Transverse colon (tissue), 4 donors: ENCODE results near the gene IRAK4. TPM values are rescaled to one million over a fixed set of nuclear protein-coding genes. Genes with fewer than 3 reads are reported as not detected.

Experiments used
- DNase-seq: peaks from one replicate; pipeline ENCODE4 v3.0.0-alpha.2; 2019
- H3K27ac ChIP-seq, 4 donors: fragments of 200-600 bp; sonication (generic); 2 replicates each; pipeline ENCODE4 v1.5.1; 2016 to 2018; ENCODE audit warnings: inconsistent platforms in 4 of 4
- H3K27me3 ChIP-seq: fragments of 200-600 bp; sonication (generic); 2 replicates; pipeline ENCODE4 v1.5.1; 2017; ENCODE audit warnings: inconsistent platforms
- H3K36me3 ChIP-seq, 4 donors: fragments of 200-600 bp; sonication (generic); 2 replicates each; pipeline ENCODE4 v1.5.1; 2017 to 2019; ENCODE audit warnings: inconsistent platforms in 4 of 4
- H3K4me1 ChIP-seq, 4 donors: fragments of 200-600 bp; sonication (generic); 2 replicates each; pipeline ENCODE4 v1.5.1; 2017 to 2020; ENCODE audit warnings: inconsistent platforms in 4 of 4
- H3K4me3 ChIP-seq, 4 donors: fragments of 200-600 bp; sonication (generic); 1 replicate in 1 of 4; 2 replicates in 3 of 4; pipeline versions ENCODE4 v1.5.1 to v1.6.1; 2017 to 2019; ENCODE audit warnings: inconsistent platforms in 4 of 4
- H3K9me3 ChIP-seq, 2 donors: fragments of 200-600 bp; sonication (generic); 2 replicates each; pipeline ENCODE4 v1.5.1; 2017 to 2019; ENCODE audit warnings: inconsistent platforms in 2 of 2
- EP300 ChIP-seq: sonication (generic); formaldehyde crosslinking; IDR thresholded peaks from one replicate; pipeline ENCODE4 v1.6.1; 2017; ENCODE audit warnings: antibody characterized with exemption, low read depth
- POLR2A ChIP-seq: fragments of 450-650 bp; IDR thresholded peaks from one replicate; pipeline ENCODE4 v1.6.1; 2016; ENCODE audit warnings: antibody characterized with exemption, mild to moderate bottlenecking, moderate library complexity
- POLR2AphosphoS5 ChIP-seq, 3 donors: sonication (generic); formaldehyde crosslinking; IDR thresholded peaks; one replicate each; pipeline ENCODE4 v1.6.1; 2016; ENCODE audit warnings: antibody characterized with exemption in 3 of 3
- WGBS, 2 donors: methylation state at CpG; one replicate each; pipeline ENCODE4 v1.1.5; 2018; ENCODE audit warnings: low coverage in 1 of 2; 5-methylcytosine and 5-hydroxymethylcytosine counted together
- in situ Hi-C, 4 donors: fragments of 200-750 bp; cut with MboI; loops; one replicate each; pipeline versions ENCODE4 v1.15.0 to v1.15.1; 2017; ENCODE audit warnings: low sequenced_read_pairs in 3 of 4, low pct_ligation_motif_present in 1 of 4, low pct_unique_long_range_greater_than_20kb in 1 of 4
- intact Hi-C: fragments of 100-400 bp; cut with DNase I; formaldehyde crosslinking; loops from one replicate; pipeline ENCODE4 v1.15.1; 2023; ENCODE audit warnings: low total_unique reads
- total RNA-seq, 4 donors: library from RNA; depleted of rRNA; stranded (reverse); fragments of >200 nt; gene quantifications; one replicate each; pipeline ENCODE4 v1.1.0, GENCODE V29; 2016
- TF ChIP-seq, protein P1 (sequence below), 5 experiments: fragments of 200-600 bp in 3 of 5; fragments of 450-650 bp in 2 of 5; sonication (generic) in 3 of 5; IDR thresholded peaks; 1 replicate in 2 of 5; 2 replicates in 3 of 5; pipeline ENCODE4 v1.5.1; 2016 to 2017; ENCODE audit warnings: antibody characterized with exemption in 5 of 5, inconsistent platforms in 3 of 5, mild to moderate bottlenecking in 2 of 5, moderate library complexity in 1 of 5

The IRAK4 gene
- total RNA-seq, result 10 to 100 TPM in 3 of 4 donors, 1 to 10 TPM in 1; 6.6 to 39.7 (median 19.0) TPM

GRCh38 chr12:43758728-43759563 is at the start of gene IRAK4, which contains the start of gene PUS7L:
TSS of gene IRAK4 (plus strand) at chr12:43758951. CDS start at chr12:43768112, 9,161 bp downstream.
TSS of gene PUS7L (minus strand) at chr12:43758790. CDS start at chr12:43755245, 3,545 bp downstream.
- TF ChIP-seq, protein P1, sequence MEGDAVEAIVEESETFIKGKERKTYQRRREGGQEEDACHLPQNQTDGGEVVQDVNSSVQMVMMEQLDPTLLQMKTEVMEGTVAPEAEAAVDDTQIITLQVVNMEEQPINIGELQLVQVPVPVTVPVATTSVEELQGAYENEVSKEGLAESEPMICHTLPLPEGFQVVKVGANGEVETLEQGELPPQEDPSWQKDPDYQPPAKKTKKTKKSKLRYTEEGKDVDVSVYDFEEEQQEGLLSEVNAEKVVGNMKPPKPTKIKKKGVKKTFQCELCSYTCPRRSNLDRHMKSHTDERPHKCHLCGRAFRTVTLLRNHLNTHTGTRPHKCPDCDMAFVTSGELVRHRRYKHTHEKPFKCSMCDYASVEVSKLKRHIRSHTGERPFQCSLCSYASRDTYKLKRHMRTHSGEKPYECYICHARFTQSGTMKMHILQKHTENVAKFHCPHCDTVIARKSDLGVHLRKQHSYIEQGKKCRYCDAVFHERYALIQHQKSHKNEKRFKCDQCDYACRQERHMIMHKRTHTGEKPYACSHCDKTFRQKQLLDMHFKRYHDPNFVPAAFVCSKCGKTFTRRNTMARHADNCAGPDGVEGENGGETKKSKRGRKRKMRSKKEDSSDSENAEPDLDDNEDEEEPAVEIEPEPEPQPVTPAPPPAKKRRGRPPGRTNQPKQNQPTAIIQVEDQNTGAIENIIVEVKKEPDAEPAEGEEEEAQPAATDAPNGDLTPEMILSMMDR (IDR thresholded peaks at IDR 0.05), result peak in 4 of 5 experiments; percentile 25 to 60 (median 46)
- TF ChIP-seq EP300 (no peak), POLR2AphosphoS5 (IDR thresholded peaks at IDR 0.05) (peak; percentile 56 to 89 (median 88)), POLR2A (peak; percentile 91)
- in situ Hi-C loops, result loop anchor here in 1 of 4 donors (5.0 kb wide), 1 partner anchor 48 kb away; the partner anchor contains the start of gene TWF1
- intact Hi-C loops, result no loop called here
- Histone ChIP-seq H3K9me3 (no peaks in the 10 kb centered on the region), H3K4me3 (peak within 1 kb of the TSS; percentile 42 to 93 (median 70)), H3K36me3 (no peaks in the 10 kb centered on the region), H3K27me3 (no peaks in the 10 kb centered on the region), H3K27ac (peak within 1 kb of the TSS; percentile 91 to 97 (median 94)), H3K4me1 (peaks cover 5 to 49% (median 25%) of the 10 kb centered on the region in 4 donors)
- peak; percentile 97 for DNase-seq
- WGBS, 2 donors, result 0% methylated on average over 2 to 41 of the region's 54 CpGs

DNA sequence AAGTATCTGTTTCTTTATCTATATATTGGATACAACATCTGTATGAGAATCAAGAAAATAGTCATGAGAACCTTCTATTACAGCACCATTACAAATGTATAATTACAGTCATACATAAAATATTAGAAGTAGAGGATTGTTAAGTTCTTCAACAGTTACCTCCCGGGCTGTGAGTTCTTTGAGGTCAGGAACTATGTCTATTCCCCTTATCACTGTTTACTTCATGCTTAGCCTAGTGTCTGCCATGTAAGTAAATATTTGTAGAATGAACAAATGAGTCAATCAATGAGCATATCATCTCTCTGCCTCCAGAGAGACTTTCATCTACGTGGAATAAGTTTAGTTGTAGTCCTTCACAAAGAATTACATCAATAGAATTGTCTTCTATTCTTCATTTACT is 47.4 kb upstream of the IRAK4 start:
- H3K4me1 ChIP-seq, result no peaks in the 10 kb centered on the region
- H3K4me3 ChIP-seq, result no peak overlapping the region
- intact Hi-C loops, result no loop called here
- in situ Hi-C loops, result no loop called here
- TF ChIP-seq EP300 (no peak), POLR2AphosphoS5 (IDR thresholded peaks at IDR 0.05) (no peak), POLR2A (no peak)
- TF ChIP-seq, protein P1 (IDR thresholded peaks at IDR 0.05), result no peak
- no peaks in the 10 kb centered on the region for H3K36me3 ChIP-seq
- DNase-seq, result no peak
- H3K9me3 ChIP-seq, result no peaks in the 10 kb centered on the region
- H3K27ac ChIP-seq, result no peak overlapping the region
- H3K27me3 ChIP-seq, result no peaks in the 10 kb centered on the region
- 24 to 31% methylated on average over 2 of the region's 2 CpGs for WGBS, 2 donors

- no peak overlapping the region for H3K4me3 ChIP-seq
- in situ Hi-C loops, result no loop called here
- no peaks in the 10 kb centered on the region for H3K4me1 ChIP-seq
- TF ChIP-seq, protein P1 (IDR thresholded peaks at IDR 0.05), result no peak
- TF ChIP-seq POLR2A, result no peak
- no peak for TF ChIP-seq POLR2AphosphoS5 (IDR thresholded peaks at IDR 0.05)
- no peak for TF ChIP-seq EP300
- intact Hi-C loops, result no loop called here
- H3K9me3 ChIP-seq, result no peaks in the 10 kb centered on the region
- no peaks in the 10 kb centered on the region for H3K36me3 ChIP-seq
- DNase-seq, result no peak
- no peak overlapping the region for H3K27ac ChIP-seq
- H3K27me3 ChIP-seq, result no peaks in the 10 kb centered on the region
Measured at GRCh38 chr12:43722621-43723020, 36.1 kb upstream of the IRAK4 start.

GRCh38 chr12:43723134-43723533 is 35.6 kb upstream of the IRAK4 start:
- Histone ChIP-seq H3K9me3 (no peaks in the 10 kb centered on the region), H3K27ac (no peak overlapping the region), H3K27me3 (no peaks in the 10 kb centered on the region), H3K4me3 (no peak overlapping the region), H3K36me3 (no peaks in the 10 kb centered on the region), H3K4me1 (no peaks in the 10 kb centered on the region)
- TF ChIP-seq EP300 (no peak), POLR2AphosphoS5 (IDR thresholded peaks at IDR 0.05) (no peak), POLR2A (no peak)
- TF ChIP-seq, protein P1 (IDR thresholded peaks at IDR 0.05), result no peak
- in situ Hi-C loops, result no loop called here
- DNase-seq, result no peak
- intact Hi-C loops, result no loop called here
